Stimulated activated naive B cell treated with anti-CD40 and anti-IgM and Interleukin-4, amounts not matched to agents 10 μg/mL and 1 μg/mL and 100 μg/mL, for 72 hours (primary cell): ENCODE data around the gene CLSTN2.

ENCODE experiments used
- ATAC-seq, 2 donors: fragments of 150-1000 bp; cut with Tn5 transposase; replicated peaks; 2 replicates each; pipeline ENCODE4 v1.10.0; 2021; ENCODE audit warnings: moderate library complexity in 1 of 2
- DNase-seq: peaks from one replicate; pipeline ENCODE4 v3.0.0; 2021
- H3K27ac Mint-ChIP-seq: one replicate; pipeline ENCODE4 v1.8.0; 2022; ENCODE audit warnings: mild to moderate bottlenecking, mixed read lengths
- H3K27me3 Mint-ChIP-seq, 2 donors: one replicate each; pipeline ENCODE4 v1.8.0; 2022; ENCODE audit warnings: mixed read lengths in 2 of 2
- H3K36me3 Mint-ChIP-seq, 2 donors: one replicate each; pipeline ENCODE4 v1.8.0; 2022; ENCODE audit warnings: mixed read lengths in 2 of 2, mild to moderate bottlenecking in 1 of 2
- H3K4me1 Mint-ChIP-seq, 2 donors: one replicate each; pipeline ENCODE4 v1.8.0; 2022; ENCODE audit warnings: mixed read lengths in 2 of 2, mild to moderate bottlenecking in 1 of 2
- H3K4me3 Mint-ChIP-seq, 2 donors: one replicate each; pipeline ENCODE4 v1.8.0; 2022; ENCODE audit warnings: mild to moderate bottlenecking in 2 of 2, mixed read lengths in 2 of 2, moderate library complexity in 1 of 2
- H3K9me3 Mint-ChIP-seq, 2 donors: one replicate each; pipeline ENCODE4 v1.8.0; 2022; ENCODE audit warnings: mixed read lengths in 2 of 2, mild to moderate bottlenecking in 1 of 2

Gene CLSTN2

GRCh38 chr3:140134231-140134965 is 199.4 kb downstream of the CLSTN2 start:
- Mint-ChIP-seq H3K27me3 (no peaks in the 10 kb centered on the region), H3K27ac (no peak overlapping the region), H3K36me3 (no peaks in the 10 kb centered on the region), H3K4me3 (no peak overlapping the region), H3K9me3 (no peaks in the 10 kb centered on the region), H3K4me1 (no peaks in the 10 kb centered on the region)
- ATAC-seq (no peak), DNase-seq (no peak)

- Mint-ChIP-seq H3K4me3 (no peak overlapping the region), H3K4me1 (no peaks in the 10 kb centered on the region), H3K27me3 (no peaks in the 10 kb centered on the region), H3K36me3 (no peaks in the 10 kb centered on the region), H3K27ac (no peak overlapping the region), H3K9me3 (no peaks in the 10 kb centered on the region)
- DNase-seq (no peak), ATAC-seq (no peak)
These were observed 200.5 kb downstream of the CLSTN2 start for GRCh38 chr3:140135461-140135860.

GRCh38 chr3:140143367-140144069 is 208.5 kb downstream of the CLSTN2 start:
- H3K4me1 Mint-ChIP-seq, result no peaks in the 10 kb centered on the region
- no peak for ATAC-seq
- H3K9me3 Mint-ChIP-seq, result no peaks in the 10 kb centered on the region
- H3K27me3 Mint-ChIP-seq, result no peaks in the 10 kb centered on the region
- H3K36me3 Mint-ChIP-seq, result no peaks in the 10 kb centered on the region
- no peak overlapping the region for H3K4me3 Mint-ChIP-seq
- DNase-seq, result no peak
- H3K27ac Mint-ChIP-seq, result no peak overlapping the region

GRCh38 chr3:140145528-140145927 is 210.5 kb downstream of the CLSTN2 start:
- Mint-ChIP-seq H3K4me3 (no peak overlapping the region), H3K27me3 (no peaks in the 10 kb centered on the region)

GRCh38 chr3:140146668-140147067 is 211.7 kb downstream of the CLSTN2 start:
- DNase-seq (no peak), ATAC-seq (no peak)
- no peak overlapping the region for H3K27ac Mint-ChIP-seq
- H3K36me3 Mint-ChIP-seq, result no peaks in the 10 kb centered on the region
- H3K4me3 Mint-ChIP-seq, result no peak overlapping the region
- H3K4me1 Mint-ChIP-seq, result no peaks in the 10 kb centered on the region
- no peaks in the 10 kb centered on the region for H3K27me3 Mint-ChIP-seq
- no peaks in the 10 kb centered on the region for H3K9me3 Mint-ChIP-seq

More at GRCh38 chr3:140145528-140145927, 210.5 kb downstream of the CLSTN2 start:
- no peak for ATAC-seq
- Mint-ChIP-seq H3K27ac (no peak overlapping the region), H3K36me3 (no peaks in the 10 kb centered on the region), H3K9me3 (no peaks in the 10 kb centered on the region), H3K4me1 (no peaks in the 10 kb centered on the region)
- no peak for DNase-seq

- no peak overlapping the region for H3K4me3 Mint-ChIP-seq
- no peaks in the 10 kb centered on the region for H3K36me3 Mint-ChIP-seq
- H3K4me1 Mint-ChIP-seq, result no peaks in the 10 kb centered on the region
- H3K27ac Mint-ChIP-seq, result no peak overlapping the region
- DNase-seq (no peak), ATAC-seq (no peak)
- H3K9me3 Mint-ChIP-seq, result no peaks in the 10 kb centered on the region
- no peaks in the 10 kb centered on the region for H3K27me3 Mint-ChIP-seq
These were observed 213.0 kb downstream of the CLSTN2 start for GRCh38 chr3:140147965-140148490.

GRCh38 chr3:140148824-140149390 is 213.9 kb downstream of the CLSTN2 start:
- Mint-ChIP-seq H3K4me1 (no peaks in the 10 kb centered on the region), H3K9me3 (no peaks in the 10 kb centered on the region), H3K27ac (no peak overlapping the region), H3K4me3 (no peak overlapping the region), H3K36me3 (no peaks in the 10 kb centered on the region), H3K27me3 (no peaks in the 10 kb centered on the region)
- DNase-seq (no peak), ATAC-seq (no peak)

- no peak for ATAC-seq
- Mint-ChIP-seq H3K9me3 (no peaks in the 10 kb centered on the region), H3K4me1 (no peaks in the 10 kb centered on the region), H3K27me3 (no peaks in the 10 kb centered on the region), H3K4me3 (no peak overlapping the region), H3K36me3 (no peaks in the 10 kb centered on the region), H3K27ac (no peak overlapping the region)
- no peak for DNase-seq
These were observed 216.3 kb downstream of the CLSTN2 start for GRCh38 chr3:140151321-140151720.

GRCh38 chr3:140152851-140153639 is 218.1 kb downstream of the CLSTN2 start:
- ATAC-seq, result peak in 1 of 2 donors; percentile 41

GRCh38 chr3:140153736-140154135 is 218.8 kb downstream of the CLSTN2 start:
- no peak for ATAC-seq
- no peak overlapping the region for H3K4me3 Mint-ChIP-seq
- no peaks in the 10 kb centered on the region for H3K27me3 Mint-ChIP-seq
- H3K4me1 Mint-ChIP-seq, result no peaks in the 10 kb centered on the region
- H3K27ac Mint-ChIP-seq, result no peak overlapping the region
- H3K36me3 Mint-ChIP-seq, result no peaks in the 10 kb centered on the region
- H3K9me3 Mint-ChIP-seq, result no peaks in the 10 kb centered on the region
- DNase-seq, result no peak

More at GRCh38 chr3:140152851-140153639, 218.1 kb downstream of the CLSTN2 start:
- Mint-ChIP-seq H3K36me3 (no peaks in the 10 kb centered on the region), H3K4me3 (no peak overlapping the region), H3K27me3 (no peaks in the 10 kb centered on the region), H3K9me3 (no peaks in the 10 kb centered on the region), H3K4me1 (no peaks in the 10 kb centered on the region), H3K27ac (no peak overlapping the region)
- no peak for DNase-seq

GRCh38 chr3:140157161-140157560 is 222.2 kb downstream of the CLSTN2 start:
- no peak overlapping the region for H3K4me3 Mint-ChIP-seq
- no peak overlapping the region for H3K27ac Mint-ChIP-seq
- DNase-seq, result no peak
- H3K27me3 Mint-ChIP-seq, result no peaks in the 10 kb centered on the region
- ATAC-seq, result no peak
- H3K4me1 Mint-ChIP-seq, result no peaks in the 10 kb centered on the region
- no peaks in the 10 kb centered on the region for H3K9me3 Mint-ChIP-seq
- H3K36me3 Mint-ChIP-seq, result no peaks in the 10 kb centered on the region

GRCh38 chr3:140159646-140160045 is 224.7 kb downstream of the CLSTN2 start:
- no peaks in the 10 kb centered on the region for H3K4me1 Mint-ChIP-seq
- no peaks in the 10 kb centered on the region for H3K36me3 Mint-ChIP-seq
- no peak for DNase-seq
- H3K9me3 Mint-ChIP-seq, result peaks cover 0 to 2% of the 10 kb centered on the region in 2 donors
- H3K27me3 Mint-ChIP-seq, result no peaks in the 10 kb centered on the region
- no peak overlapping the region for H3K4me3 Mint-ChIP-seq
- no peak overlapping the region for H3K27ac Mint-ChIP-seq
- ATAC-seq, result no peak

GRCh38 chr3:140160553-140160952 is 225.6 kb downstream of the CLSTN2 start:
- Mint-ChIP-seq H3K4me1 (no peaks in the 10 kb centered on the region), H3K36me3 (no peaks in the 10 kb centered on the region), H3K9me3 (peaks cover 0 to 5% of the 10 kb centered on the region in 2 donors), H3K27me3 (no peaks in the 10 kb centered on the region), H3K27ac (no peak overlapping the region), H3K4me3 (no peak overlapping the region)
- ATAC-seq, result no peak
- no peak for DNase-seq

GRCh38 chr3:140162551-140162950 is 227.6 kb downstream of the CLSTN2 start:
- no peak for ATAC-seq
- Mint-ChIP-seq H3K27ac (no peak overlapping the region), H3K4me1 (no peaks in the 10 kb centered on the region), H3K4me3 (no peak overlapping the region), H3K27me3 (no peaks in the 10 kb centered on the region), H3K9me3 (peaks cover 0 to 5% of the 10 kb centered on the region in 2 donors), H3K36me3 (no peaks in the 10 kb centered on the region)
- DNase-seq, result no peak
